GM15510 (cell line): ENCODE data around the gene KRTAP12-4.

ENCODE experiments used
- POLR2A ChIP-seq: IDR thresholded peaks from 3 replicates; pipeline ENCODE4 v1.6.1; 2011; ENCODE audit warnings: borderline replicate concordance; ENCODE audit not compliant: insufficient read length; ENCODE audit errors: extremely low read depth

KRTAP12-4 gene

DNA sequence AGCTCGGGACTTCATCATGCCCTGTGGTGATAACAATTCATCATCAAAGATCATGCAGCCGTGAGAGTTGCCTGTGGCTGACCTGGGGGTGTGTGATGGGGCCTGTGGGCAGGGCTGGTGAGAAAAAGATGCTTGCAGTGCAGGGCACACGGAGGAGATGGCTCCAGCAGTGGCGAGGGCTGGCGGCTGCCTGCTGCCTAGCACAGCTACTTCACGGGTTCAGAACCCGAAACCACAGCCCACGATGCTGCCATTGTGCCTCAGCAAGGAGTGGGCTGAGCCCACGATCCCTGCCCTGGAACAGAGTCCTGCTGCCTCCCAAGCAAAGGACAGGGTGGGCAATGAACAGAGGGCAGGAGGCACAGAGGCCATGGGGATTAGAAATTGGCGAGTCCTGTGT, 28.2 kb downstream of the KRTAP12-4 start:
- TF ChIP-seq POLR2A: no peak

DNA sequence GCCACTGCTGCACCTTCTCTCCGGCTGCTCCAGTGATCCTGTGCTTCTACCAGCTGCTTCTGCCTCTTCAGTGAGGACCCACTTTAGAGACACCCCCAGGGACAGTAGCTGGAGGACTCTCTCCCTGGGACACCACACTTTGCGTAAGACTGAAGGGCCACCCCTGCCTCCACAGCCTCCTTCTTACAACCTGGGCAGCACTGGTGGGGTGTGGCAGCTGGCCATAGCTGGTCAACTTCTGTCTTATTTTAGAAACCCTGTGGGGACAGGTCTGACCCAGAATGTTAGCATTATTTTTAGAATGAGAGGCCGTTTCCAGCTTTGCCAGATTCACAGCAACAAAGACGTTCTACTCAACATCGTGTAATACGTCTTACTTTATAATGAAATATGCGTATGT, 28.7 kb downstream of the KRTAP12-4 start:
- no peak for TF ChIP-seq POLR2A

DNA sequence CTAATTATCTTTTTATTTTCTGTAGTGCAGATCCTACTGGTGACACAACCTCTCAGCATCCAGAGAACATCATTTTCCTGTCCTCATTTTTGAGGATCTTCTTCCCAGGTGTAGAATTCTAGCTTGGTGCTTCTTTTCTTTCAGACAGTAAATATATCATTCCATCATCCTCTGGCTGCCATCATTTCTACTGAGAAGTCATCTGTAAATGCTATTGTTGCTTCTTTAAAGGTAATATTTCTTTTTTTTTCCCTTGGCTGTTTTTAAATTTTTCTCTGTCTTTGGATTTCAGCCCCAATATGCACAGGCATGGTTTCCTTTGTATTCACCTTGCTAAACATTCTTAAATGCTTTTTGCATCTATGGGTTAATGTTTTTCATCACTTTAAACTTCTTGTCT, 30.9 kb downstream of the KRTAP12-4 start:
- TF ChIP-seq POLR2A: no peak

DNA sequence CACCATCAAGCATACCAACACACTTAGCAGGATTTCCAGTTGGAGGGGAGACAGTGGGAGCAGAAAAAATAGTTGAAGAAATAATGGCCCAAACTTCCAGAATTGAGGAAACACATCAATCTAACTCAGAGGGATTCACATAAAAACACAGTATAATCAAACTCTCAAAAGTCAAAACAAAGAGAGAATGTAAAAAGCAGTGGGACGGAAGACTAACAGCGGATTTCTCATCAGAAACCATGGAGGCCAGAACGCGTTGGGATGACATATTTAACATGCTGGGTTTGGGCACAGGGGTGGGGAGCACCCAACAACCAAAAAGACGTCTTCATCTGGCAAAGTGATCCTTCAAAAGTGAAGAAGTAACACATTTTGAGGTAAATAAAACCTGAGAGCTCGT, 34.6 kb downstream of the KRTAP12-4 start:
- TF ChIP-seq POLR2A: no peak

DNA sequence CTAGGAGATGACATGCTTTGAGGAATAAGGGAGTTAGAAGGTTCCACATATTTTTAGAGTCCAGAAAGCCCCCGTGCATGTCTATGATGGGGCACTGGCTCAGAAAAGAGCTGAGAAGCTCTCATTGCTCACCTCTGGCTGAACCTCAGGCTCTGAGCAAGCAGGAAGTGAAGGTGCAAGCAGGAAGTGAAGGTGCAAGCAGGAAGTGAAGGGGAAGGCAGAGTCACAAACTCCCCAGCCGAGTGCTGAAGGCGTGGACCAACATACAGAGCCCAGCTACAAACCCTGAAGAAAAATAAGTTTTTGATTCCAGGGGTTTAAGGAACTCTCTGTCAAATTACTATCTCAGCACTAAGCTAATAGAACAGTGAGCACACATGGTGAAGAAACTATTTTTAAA, 35.5 kb downstream of the KRTAP12-4 start:
- no peak for TF ChIP-seq POLR2A

DNA sequence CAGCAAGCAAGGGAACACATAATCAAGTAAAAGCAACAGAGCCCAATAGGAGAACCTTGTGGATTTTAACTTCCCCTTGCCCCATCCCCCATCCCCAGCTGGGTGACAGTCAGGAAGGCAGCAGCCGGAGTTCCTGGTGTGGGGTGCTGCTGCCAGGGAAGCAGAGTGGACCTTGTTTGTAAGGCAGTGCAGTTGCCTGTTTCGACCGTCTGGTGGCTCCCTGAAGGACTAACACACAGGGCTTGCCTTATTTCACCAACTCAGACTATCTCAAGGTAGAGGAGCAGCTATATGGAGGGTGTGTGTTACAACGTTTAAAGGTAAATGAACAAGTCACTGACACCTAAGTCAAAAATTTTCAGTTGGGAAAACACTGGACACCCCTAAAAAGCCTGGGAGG, 36.0 kb downstream of the KRTAP12-4 start:
- TF ChIP-seq POLR2A: no peak

DNA sequence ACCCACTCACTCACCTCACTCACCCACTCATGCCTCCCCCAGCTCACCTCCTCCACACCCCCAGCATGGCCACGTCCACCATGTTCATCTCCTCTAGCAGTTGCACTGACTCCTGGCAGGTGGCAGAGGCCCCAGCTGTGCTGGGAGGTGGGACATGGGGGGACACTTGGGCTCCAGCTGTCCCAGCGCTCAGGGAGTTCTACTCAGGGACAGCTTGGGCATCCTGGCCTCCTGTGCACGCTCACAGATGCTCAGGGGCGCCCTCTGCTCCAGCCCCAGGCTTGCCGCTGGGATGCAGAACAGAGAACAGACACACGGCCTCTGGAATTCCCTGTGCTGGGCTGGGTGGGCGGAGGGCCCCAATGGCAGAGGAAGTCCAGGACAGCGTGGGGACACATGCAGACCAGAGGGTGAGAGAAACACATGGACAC, 37.4 kb downstream of the KRTAP12-4 start:
- no peak for TF ChIP-seq POLR2A

DNA sequence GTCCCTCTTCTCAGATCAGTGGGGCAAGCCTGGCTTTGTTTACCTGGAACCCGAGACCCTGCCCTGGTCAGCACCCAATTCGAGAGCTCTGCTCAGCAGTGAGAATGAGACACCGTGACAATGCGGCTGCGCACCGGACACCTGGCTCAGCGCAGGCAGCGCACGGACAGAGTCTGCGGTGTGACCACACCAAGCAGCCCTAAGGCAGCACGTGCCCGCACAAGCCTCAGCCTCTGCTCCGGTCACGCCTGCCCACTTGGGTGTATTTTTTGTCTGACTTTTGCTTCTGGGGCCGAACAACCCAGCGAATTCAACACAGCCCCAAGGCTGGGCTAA, 37.9 kb downstream of the KRTAP12-4 start:
- no peak for TF ChIP-seq POLR2A

DNA sequence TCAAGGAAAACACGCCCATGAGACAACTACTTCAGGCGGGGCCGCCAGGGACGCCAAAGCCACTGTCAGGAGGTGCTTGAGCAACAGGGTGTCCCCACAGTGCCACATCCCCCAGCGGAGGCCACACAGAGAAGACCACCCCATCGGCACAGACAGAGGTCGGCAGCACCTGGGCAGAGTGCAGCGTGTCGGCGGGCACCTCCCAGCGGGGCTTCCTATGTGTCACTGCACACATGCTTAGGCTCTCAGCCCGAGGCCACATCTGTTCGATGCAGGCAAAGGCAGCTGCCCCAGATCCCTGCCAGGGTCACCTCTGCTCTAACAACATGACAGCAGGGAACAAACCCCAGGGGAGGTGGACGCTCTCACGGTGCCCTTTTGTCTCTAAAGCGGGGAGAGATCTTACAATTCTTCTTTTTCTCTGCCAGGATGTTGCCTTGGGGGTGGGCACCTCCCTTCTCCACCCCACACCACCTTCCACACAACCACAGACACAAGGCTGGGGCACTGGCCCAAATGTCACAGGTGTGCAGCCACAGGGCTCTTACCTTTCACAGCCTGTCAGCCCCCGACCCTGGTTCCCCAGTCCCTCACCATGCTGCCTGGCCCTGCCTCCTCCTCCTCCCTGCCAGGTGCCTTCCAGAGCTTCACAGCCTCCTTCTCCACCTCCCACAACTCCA, 38.4 kb downstream of the KRTAP12-4 start:
- TF ChIP-seq POLR2A: no peak

DNA sequence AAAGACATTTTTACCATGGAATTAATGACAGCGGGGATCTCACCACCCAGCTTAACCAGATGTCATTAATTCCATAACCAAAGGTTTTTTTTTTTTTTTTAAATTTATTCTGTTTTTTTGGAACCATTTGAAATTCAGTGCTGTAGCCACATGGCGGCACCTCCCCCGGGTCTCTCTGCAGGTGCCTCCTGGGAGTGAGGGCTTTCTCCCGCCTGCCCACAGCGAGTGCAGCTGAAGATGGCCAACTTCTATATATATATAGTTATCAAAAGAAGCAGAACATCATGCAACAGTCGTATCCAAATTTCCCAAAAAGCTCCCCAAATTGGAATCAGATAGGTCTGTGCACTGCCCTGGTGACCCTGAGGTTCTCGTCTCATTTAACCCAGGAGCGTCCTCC, 39.0 kb downstream of the KRTAP12-4 start:
- no peak for TF ChIP-seq POLR2A

DNA sequence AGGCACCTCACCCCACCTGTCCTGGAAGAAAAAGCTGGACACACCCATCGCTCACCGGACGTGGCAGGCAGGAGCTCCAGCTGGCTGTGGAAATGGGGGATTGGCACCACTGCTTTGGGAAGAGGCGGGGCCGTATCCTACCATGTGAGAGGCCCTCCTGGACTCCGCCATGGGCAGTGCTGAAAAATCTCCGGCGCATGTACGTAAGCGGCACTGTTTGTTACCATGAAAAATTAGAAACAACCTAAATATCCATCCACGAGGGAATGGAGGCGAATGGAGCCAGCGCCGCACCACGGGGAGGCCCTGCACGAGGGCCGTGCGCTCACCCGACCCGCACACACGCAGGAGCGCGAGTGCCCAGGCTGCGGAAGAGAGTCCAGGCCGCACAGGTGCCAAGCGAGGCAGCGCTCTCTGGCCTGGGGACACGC, 39.5 kb downstream of the KRTAP12-4 start:
- no peak for TF ChIP-seq POLR2A

DNA sequence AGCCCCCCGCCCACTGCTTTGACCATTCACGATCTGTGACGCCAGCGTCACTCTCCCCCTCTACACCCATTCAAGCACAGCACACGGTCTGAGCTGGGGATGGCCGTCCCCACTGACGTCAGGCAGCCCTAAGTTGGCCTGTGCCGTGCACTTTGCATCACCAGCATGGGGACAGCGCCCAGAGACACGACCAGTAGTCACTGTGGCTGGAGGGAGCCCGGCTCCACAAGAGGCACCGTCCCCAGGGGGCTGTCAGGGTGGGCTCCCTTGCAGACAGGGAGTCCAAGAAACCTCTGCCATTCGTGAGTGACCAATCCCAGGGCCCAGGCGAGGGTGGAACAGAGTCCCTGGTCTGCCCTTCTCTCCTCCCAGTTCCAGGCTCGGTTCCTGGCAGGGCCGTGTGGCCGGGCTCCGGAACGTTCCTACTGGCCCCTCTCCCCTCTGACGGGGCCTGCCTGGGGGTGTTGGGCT, 40.3 kb downstream of the KRTAP12-4 start:
- no peak for TF ChIP-seq POLR2A

DNA sequence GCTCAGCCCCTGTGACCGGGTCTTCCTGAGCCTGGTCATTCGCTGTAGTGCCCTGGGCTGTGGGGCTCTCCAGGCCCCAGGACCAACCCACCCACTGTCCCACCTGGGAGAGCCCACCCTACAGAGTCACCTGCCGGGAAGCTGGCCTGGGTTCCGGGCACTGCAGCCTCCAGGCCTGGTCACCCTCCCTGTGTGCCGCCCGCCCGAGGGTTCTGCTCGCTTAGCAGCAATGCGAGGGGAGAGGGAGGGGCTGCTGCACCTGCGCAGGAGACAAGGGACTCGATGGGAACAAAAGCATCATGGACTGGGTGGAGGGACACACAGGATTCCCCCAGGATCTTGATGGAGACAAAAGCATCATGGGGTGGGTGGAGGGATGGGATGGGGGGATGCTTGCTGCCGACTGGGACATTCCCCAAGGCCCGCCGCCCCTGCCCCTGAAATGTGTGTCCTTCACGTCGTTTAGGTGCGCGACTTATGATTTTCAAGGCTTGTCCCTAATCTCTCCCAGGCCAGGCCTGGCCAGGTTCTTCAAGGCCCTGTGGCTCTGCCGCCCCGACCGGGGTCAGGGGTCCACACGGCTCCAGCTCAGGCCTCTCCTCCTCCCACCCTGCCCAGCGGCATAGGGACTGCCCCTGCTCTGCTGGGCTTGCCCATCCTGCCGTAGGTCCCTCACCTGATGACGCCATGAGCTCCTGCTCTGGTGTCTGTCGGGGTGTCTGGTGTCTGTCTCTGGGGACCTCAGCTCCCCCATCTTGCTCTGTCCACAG, 40.9 kb downstream of the KRTAP12-4 start:
- no peak for TF ChIP-seq POLR2A

DNA sequence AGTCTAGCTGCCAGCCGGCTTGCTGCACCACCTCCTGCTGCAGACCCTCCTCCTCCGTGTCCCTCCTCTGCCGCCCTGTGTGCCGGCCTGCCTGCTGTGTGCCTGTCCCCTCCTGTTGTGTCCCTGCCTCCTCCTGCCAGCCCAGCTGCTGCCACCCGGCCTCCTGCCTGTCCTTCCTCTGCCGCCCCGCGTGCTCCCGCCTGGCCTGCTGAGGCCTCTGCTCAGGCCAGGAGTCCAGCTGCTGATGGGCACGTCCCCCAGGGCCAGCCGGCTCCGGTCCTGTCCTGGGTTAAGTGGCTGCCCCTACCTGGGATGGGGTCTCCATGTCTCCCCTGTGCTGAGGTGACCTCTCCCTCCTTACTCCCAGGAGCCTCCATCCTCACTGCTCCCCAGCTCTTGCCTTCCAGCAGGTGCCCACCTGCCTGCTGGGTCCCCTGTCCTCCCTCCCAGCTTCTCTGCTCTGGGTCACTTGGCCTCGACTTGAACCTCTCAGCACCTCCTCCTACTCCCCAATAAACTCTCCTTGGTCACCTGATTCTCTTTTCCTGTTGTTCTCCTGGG, 41.7 kb downstream of the KRTAP12-4 start:
- TF ChIP-seq POLR2A: no peak

DNA sequence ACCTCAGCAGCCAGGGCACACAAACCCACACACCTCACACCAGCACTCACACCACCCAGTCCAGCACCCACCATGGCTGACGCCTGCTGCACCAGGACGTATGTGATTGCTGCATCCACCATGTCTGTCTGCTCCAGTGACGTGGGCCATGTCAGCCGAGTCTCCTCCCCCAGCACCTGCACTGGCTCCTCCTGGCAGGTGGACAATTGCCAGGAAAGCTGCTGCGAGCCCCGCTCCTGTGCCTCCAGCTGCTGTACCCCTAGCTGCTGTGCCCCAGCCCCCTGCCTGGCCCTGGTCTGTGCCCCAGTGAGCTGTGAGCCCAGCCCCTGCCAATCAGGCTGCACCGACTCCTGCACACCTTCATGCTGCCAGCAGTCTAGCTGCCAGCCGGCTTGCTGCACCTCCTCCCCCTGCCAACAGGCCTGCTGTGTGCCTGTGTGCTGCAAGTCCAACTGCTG, 42.4 kb downstream of the KRTAP12-4 start, which contains the start of gene KRTAP10-8:
Gene KRTAP10-8 (plus strand): TSS at position 51 of the 458 bp plus-strand sequence. CDS start 22 bp downstream, at position 73.
- no peak for TF ChIP-seq POLR2A
